HG02610 (cell line): ENCODE data around the gene GNG8.

Experiments
- ATAC-seq: cut with Tn5 transposase; IDR thresholded peaks from one replicate; pipeline ENCODE4 v1.9.1; 2021; ENCODE audit warnings: mild to moderate bottlenecking, moderate library complexity; ENCODE audit not compliant: unreplicated experiment

GNG8 gene

DNA sequence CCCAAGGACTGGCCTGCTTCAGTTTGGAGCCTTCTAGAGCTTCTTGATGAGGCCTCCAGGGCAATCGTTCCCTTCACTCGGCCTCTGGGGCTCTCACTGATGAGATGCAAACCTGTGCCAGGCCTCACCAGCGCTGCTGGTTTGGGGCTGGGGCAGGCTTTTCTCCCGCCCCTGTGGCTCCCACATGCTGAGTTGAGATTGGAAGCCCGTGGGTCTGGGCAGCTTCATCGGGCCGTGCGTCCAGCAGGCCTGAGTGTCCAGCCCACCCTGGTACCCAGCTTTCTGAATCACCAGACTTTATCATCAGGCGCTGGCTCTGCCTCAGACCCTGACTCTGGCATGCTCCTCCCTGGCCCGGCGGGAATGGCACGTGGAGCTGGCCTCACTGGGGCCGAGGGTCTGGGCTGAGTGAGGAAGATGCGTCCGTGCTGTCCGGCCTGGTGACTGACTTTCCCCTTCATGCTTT, 30.6 kb downstream of the GNG8 start:
- ATAC-seq: no peak

DNA sequence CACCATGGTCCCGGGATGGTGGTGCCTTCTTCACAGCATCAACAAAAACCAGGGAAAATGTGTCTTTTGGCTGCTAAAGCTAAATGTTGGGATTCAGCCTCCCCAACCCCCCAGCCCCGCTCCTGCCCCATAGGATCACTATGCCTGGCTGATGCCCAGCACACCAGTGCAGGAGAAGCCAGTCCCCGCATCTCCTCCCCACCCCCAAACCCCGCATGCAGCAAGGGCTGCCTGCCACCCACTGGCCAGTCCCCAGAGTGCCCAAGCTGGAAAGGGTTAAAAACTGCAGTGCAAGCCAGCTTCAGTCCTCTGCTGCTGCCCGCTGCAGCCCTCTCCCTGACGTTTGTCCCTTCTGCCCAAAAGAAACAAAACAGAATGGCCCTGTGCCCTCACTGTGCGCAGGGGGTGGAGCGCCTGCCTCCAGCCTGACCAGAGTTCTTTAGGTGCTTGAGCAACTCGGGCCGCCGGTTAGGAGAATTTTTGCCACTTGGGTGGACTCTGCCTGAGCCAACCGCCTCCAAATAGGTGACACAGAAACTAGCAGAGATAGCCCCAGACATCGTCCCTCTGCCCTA, 31.1 kb downstream of the GNG8 start:
- ATAC-seq: no peak

DNA sequence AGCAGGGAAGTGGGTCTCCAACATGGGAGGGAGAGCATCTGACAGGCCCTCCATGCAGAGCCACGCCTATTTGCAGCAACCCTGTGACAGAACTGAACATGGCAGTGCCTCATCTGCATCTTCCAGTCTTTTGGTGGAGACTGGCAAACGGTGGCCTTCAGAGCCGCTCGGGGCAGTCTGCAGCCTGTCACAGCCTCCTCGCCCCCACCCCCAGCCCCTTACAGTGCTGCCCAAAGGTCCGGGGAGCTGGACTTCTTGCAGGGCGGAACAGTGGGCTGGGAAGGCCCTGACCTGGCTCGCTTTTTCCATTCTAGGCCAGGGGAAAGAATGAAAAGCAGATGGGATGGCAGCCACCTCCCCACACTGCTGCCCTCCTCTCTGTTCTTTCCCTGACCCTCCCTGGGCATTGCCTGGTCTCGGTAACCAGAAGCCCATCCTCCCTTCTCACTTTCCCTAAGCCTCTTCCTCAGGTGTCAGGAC, 32.2 kb downstream of the GNG8 start:
- ATAC-seq: no peak

DNA sequence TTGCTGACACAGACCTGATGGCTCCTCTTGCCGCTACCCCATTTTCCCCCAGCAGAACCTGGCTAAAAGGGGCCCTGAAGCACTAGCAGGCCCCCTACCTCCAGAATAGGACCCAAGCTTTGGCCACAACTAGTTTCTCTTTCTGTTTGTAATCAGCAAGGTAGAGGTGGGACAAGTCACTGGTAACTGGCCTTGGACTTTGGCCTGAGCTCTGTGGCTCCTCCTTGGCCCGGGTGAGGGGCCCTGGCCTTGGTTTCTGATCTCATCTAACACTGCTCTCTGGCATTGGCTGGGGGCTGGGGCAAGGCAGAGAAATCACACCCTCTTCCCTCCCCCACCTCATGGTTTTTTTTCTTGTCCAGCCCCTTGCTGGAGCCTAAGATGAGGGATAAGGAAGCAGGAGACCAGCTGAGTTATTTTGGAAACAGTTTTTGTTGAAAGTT, 32.8 kb downstream of the GNG8 start:
- ATAC-seq: no peak

DNA sequence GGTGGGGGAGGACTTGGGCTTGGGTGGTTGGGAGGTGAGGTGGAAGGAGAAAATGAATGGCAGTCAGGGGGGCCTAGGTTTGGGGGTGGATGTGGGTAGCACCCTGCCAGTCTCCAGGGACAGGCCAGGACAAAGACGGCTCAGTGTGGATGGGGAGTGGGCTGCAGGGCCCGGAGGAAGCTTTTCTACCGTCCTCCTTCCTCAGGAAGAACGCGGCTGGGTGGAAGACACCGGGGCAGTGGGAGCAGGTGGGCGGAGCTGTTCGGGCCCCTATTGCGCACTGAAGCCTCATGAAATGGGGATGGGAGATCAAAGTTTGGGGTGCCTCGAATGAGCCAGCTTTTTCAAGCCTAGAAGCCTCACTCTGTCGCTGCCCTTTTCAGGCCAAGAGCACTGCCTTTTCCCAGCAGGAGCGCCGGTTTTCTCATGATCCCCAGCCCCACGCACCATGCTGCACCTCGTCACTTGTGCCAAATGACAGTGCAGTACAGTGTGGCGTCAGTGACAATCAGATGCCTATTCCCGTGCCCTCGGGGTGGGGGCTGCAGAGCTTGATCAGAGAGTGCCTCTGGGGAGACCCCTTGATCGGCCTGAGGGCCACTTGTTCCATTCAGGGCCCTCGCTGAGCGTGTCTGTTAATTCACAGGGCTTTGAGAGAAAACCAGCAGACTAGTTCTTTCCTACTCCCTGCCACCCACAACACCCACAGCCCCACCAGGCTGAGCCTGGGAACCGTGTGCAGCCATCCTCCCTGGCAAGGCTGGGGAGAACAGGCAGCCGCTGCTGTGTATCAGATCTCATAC, 33.4 kb downstream of the GNG8 start:
- ATAC-seq: no peak

DNA sequence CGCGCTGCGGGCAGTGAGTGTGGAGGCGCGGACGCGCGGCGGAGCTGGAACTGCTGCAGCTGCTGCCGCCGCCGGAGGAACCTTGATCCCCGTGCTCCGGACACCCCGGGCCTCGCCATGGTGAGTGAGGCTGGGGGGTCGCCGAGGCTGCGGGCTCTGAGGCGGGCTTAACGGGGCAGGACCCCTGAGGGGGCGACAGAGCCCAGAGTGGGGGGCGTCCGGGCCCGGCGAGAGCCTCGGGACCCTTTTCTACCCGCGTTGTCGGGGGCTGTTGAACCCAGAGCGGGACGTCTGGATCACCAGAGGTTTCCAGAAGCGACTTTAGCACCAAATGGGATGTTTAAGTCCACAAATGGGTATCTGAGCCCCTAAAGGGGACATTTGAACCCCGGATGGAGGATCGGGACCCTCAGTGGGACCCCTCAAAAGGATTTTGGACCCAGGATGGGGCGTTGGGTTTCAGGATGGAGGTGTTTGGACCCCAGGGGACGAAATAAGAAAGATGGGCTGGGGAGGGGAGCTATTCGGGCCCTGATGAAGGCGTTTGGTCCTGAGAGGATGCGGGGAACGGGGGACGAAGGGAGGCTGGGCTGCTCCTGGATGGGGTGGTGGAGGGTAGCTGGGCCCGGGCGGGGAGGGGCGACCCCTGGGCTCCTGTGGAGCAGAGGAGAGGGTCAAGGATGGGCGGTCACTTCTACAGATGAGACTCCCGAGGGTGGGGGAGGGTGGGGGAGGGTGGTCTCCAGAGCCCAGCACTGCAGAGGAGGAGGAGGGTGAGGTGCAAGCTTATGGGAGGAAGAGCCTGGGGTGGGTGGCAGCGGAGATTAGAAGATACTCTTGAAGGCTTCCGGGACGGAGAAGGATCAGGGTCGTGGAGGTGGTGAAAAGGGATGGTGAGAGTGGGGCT, 34.4 kb downstream of the GNG8 start, which contains the start of gene CALM3:
Gene CALM3 (plus strand): TSS at position 13 of the 907 bp plus-strand sequence. CDS start 105 bp downstream, at position 118.
- ATAC-seq: no peak

DNA sequence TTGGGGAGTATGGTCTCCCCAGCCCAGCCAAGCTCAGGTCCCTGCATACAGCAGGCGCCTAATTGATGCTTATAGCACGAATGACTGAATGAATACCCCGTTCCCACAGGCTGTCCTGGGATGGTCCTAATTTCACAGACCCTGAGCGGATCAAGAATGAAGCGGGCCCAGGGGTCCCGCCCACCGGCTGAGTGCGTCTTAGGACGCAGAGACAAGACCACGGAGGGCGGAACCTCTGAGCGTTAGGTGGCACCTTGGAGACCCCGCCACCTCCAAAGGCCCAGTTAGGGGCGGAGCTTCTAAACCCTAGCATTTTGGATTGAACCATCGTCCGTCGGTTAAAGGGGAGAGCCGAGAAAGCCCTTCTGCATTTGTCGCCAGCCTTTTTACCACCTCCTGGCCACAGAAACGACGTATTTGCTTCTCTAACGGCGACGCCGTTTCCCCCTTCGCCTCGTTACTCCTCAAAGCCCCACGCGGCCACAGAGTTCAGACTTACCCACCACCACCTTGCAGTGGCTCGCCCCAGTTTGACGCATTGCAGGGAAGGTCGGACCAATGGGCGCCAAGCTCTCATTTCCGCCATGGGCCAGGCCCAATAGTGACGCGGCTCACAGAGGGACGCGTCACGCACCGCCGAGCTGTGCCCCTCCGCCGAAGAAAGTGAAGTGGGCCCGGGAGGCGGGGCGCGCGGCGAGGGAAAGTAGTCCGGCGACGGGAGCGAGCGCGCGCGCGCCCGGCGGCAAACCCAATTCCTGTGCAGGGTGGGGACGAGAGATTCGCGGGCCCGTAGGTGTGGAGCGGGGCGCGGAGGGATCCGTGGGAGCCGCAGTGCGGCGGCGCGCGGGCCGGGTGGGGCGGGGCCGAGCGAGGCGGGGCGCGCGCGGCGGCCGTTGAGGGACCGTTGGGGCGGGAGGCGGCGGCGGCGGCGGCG, 35.4 kb downstream of the GNG8 start:
- peak; percentile 72 for ATAC-seq

DNA sequence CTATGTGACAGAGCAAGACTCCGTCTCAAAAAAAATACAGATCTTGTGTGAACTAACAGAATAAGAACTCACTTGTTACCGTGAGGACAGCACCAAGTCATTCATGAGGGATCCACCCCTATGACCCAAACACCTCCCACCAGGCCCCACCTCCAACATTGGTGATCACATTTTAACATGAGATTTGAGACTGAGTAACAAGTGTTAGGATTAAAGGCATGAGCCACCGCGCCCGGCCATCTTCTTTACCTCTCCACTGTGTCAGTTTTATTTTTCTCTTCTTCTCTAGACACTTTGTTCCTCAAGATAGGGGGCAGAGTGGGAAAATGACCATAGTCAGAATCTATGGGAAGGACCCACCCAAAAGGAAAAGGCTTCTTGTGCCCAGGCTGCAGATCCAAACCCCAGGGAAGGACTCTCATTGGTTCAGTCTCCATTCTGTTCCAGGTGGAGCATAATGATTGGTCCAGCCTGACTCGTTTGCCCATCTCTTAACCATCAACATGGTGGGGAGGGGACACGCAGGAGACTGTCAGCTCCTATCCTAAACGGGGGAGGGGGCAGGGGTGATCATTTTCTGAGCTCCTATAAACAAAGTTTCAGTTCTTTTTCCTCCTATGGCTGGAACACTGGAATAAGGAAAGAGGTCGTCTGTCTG, 36.2 kb downstream of the GNG8 start:
- ATAC-seq: no peak

DNA sequence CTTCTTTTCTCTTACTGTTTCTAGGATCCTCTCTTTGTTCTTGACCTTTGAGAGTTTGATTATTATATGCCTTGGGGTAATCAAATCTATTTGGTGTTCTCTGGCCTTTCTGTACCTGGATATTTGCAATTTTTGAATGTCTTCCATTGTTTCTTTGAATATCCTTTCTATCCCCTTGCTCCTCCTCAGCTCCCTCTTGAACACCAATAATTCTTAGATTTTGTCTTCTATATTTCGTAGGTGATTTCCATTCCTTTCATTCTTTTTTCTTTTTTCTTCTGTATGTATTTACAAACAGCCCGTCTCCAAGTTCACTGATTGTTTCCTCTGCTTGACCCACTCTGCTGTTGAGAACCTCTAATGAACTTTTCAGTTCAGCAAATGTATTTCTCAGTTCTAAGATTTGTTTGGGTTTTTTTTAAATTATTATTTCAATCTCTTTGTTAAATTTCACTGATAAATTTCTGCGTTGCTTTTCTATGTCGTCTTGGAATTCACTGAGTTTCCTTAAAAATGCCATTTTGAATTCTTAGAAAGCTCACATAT, 37.6 kb downstream of the GNG8 start:
- ATAC-seq: no peak

DNA sequence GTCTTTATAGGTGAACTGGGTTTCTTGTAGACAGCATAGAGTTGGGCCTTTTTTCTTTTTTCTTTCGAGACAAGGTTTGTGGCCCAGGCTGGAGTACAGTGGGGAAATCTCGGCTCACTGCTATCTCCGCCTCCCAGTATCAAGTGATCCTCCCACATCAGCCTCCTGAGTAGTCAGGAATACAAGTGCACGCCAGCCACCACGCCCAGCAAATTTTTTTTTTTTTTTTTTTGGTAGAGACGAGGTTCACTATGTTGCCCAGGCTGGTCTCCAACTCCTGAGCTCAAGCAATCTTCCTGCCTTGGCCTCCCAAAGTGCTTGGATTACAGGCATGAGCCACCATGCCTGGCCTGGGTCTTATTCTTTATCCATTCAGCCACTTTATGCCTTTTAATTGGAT, 40.0 kb downstream of the GNG8 start:
- ATAC-seq: no peak

DNA sequence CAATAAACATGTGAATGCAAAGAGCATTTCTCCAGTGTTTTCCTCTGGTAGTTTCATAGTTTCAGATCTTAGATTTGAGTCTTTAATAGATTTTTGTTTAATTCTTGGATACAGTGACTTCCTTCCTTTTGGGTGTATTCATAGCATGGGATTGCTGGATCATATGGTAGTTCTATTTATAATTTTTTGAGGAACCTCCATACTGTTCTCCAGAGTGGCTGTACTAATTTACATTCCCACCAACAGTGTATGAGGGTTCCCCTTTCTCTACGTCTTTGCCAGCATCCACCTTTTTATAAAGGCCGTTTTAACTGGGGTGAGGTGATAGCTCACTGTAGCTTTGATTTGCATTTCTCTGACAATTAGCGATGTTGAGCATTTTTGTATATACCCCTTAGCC, 44.1 kb downstream of the GNG8 start:
- ATAC-seq: no peak

DNA sequence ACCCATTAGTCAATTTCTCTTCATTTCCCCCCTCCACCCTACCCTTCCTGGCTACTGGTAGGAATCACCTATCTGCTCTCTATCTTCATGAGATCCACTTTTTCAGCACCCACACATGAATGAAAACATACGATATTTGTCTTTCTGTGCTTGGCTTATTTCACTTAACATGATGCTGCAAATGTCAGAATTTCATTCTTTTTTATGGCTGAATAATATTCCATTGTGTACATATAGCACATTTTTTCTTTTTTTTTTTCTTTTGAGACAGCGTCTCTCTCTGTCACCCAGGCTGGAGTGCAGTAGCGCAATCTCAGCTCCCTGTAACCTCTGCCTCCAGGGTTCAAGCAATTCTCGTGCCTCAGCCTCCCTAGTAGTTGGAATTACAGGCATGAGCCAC, 44.7 kb downstream of the GNG8 start:
- ATAC-seq: no peak

DNA sequence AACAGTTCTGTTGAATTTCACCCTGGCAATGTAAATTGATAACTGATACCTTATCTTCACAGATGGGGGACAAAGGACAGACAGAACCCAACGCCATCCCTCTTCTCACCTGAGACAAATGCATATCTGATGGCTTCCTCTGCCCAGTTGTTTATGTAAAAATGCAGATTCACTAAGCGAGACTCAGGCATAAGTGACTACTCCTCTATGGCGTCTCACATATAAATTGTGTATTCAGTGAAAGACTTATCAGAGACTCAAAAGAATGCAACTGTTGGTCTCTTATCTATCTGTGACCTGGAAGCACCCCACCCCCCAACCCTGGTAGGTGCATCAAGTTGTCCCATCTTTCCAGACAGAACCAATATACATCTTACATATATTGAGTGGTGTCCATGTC, 48.1 kb downstream of the GNG8 start:
- ATAC-seq: no peak

DNA sequence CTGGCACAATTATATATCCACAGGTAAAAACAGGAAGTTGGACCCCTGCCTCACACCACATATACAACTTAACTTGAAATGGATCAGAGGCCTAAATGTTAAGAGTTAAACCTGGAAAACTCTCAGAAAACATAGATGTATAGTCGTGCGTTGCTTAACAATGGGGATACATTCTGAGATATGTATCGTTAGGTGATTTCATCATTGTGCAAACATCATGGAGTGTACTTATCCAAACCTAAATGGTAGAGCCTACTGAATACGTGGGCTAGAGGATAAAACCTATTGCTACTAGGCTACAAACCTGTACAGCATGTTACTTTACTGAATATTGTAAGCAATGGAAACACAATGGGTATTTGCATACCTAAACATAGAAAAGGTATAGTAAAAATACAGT, 49.7 kb downstream of the GNG8 start:
- no peak for ATAC-seq

DNA sequence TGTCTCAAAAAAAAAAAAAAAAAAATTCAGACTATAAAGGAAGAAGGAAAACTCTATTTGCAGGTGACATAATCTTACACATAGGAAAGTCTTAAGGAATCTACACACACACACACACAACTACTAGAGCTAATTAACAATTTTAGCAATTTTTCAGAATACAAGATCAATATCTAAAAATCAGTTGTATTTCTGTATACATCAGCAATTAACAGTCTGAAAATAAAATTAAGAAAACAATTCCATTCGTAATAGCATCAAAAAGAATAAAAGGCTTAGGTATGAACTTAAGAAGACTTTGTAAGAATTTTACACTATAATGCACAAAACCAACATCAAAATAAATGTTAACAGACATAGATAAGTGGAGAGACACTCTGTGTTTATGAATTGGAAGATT, 50.5 kb downstream of the GNG8 start:
- no peak for ATAC-seq
